MM.1S (cell line): ENCODE data around the gene GLYATL3.

Experiments
- EZH2 ChIP-seq: fragments of 300-600 bp; sonication (generic); optimal IDR thresholded peaks from 2 replicates; pipeline ENCODE3; 2017; ENCODE audit warnings: low read depth, mild to moderate bottlenecking, antibody characterized with exemption, low read length, mixed read lengths
- EZH2phosphoT487 ChIP-seq: fragments of 300-600 bp; sonication (generic); IDR thresholded peaks from 2 replicates; pipeline ENCODE4 v1.6.1; 2018; ENCODE audit warnings: antibody characterized with exemption, low read length
- TF ChIP-seq, protein P1 (sequence below): fragments of 300-600 bp; sonication (generic); IDR thresholded peaks from 2 replicates; pipeline ENCODE4 v1.5.1; 2016; ENCODE audit warnings: antibody characterized with exemption, low read length, mixed read lengths

DNA sequence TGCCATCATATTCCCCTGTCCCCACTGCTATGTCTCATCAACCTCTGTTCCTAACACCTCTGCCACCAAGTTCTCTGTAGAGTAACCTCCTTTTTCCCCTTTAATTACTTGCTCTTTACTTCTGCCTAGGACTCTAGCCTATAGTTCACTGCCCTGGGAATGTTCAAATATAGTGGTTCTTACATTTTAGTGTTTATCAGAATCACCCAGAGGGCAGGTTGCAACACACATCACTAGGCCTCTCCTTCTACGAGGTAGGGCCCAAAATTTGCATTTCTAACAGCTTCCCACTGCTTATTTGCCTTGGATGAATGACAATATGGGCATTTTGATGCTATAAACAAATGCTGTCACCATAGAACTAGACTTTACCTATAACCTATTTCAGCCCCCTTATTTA lies 27.6 kb downstream of the GLYATL3 start:
- TF ChIP-seq, protein P1, sequence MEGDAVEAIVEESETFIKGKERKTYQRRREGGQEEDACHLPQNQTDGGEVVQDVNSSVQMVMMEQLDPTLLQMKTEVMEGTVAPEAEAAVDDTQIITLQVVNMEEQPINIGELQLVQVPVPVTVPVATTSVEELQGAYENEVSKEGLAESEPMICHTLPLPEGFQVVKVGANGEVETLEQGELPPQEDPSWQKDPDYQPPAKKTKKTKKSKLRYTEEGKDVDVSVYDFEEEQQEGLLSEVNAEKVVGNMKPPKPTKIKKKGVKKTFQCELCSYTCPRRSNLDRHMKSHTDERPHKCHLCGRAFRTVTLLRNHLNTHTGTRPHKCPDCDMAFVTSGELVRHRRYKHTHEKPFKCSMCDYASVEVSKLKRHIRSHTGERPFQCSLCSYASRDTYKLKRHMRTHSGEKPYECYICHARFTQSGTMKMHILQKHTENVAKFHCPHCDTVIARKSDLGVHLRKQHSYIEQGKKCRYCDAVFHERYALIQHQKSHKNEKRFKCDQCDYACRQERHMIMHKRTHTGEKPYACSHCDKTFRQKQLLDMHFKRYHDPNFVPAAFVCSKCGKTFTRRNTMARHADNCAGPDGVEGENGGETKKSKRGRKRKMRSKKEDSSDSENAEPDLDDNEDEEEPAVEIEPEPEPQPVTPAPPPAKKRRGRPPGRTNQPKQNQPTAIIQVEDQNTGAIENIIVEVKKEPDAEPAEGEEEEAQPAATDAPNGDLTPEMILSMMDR = no peak
- TF ChIP-seq EZH2 = no peak
- TF ChIP-seq EZH2phosphoT487 = no peak
